EL (cell line): ENCODE measurements around the gene PIK3CG.
"Not testable (repeated sequence)": the region's sequence is repeated elsewhere in the genome, so short reads cannot be mapped to it uniquely, and the experiment has no call there.

Experiments used
- DNase-seq: peaks from one replicate; pipeline ENCODE4 v3.0.0-alpha.2; 2016

The PIK3CG gene

DNA sequence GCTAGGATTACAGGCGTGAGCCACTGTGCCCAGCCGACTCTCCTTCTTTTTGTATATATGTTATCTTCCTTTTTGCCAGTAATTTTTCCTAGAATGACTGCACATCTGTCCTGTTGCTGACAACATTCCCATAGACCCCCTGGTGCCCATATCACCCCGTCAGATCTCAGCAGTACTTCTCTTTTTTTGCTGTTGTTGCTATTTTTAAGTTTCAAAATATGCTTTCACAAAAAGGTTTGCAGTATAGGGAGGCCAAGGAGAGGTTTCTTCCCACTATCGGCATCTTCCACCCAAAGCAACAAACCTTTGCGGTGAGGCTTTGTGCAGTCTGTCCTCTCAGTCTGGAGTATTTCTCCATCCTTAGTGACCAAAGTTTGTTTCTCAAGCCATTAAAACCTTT lies 23.1 kb downstream of the PIK3CG start:
- DNase-seq: no peak

DNA sequence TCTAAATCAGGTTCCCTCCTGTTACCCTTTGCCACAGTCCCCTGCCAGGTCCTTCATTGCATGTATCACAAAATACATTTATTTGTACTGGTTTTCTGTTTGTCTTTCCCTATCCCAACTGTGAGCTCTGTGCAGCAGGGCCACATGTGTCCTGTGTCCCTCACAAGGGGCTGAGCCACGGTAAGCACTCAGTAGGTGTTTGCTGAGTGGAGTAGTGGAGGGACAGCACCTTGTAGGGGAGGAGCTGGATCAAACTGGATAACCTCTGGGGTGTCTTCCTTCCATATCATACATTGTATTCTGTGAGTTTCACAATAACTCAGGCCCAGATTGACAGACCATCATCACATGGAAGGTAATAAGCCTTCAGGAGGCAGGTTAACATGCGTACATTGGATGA lies 25.9 kb downstream of the PIK3CG start:
- no peak for DNase-seq

DNA sequence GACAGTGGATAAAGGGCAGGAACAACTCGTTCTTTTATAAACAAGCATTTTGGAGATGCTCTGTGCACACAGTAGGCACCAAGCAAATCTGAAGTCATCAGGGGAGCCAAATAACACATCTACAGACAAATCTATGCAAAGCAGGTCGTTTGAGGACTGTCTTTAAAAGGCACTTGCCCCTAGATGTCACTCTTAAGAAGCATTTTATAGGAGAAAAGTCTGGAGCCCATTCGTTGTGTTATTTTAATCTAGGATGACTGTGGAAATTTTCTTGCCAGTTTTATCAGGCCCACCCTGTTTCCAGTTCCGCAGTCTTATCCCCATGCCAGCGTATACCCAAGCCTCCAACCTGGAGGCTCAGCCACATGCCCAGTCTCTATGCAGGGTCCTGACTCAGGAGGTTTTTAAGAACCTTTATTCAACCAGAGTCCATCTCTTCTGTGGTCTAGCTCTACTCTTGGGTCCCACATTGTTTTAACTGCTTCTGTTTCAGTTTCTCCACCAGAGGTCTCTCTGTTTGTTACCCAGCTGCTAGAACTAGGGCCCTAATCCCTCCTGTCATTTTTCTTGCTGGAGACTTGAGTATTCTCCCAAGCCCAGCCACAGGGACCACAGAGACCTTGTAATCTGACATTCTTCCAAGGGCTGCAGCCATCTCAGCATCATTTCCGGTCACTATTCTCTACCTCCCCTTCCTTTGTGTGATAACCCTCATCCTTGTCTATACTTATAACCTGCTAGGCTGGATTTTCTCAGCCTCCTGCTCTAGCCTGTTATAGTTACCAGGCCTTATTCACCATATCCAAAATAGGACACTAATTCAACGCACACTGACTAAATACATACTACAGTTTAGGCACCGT lies 26.7 kb downstream of the PIK3CG start:
- DNase-seq: no peak

DNA sequence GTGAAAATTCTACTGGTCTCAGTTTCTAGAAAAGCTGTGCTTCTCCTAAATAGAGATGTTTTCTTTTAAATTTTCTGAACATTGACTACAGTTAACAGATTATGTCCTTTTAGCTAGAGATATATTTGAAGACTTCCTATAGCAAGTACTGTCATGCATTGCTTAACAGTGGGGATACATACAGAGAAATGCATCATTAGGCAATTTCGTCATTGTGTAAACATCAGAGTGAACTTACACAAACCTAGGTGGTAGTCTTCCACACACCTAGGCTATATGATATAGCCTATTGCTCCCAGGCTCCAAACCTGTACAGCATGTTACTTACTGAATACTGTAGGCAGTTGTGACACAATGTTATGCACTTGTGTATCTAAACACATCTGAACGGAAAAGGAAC lies 28.5 kb downstream of the PIK3CG start:
- DNase-seq: no peak

DNA sequence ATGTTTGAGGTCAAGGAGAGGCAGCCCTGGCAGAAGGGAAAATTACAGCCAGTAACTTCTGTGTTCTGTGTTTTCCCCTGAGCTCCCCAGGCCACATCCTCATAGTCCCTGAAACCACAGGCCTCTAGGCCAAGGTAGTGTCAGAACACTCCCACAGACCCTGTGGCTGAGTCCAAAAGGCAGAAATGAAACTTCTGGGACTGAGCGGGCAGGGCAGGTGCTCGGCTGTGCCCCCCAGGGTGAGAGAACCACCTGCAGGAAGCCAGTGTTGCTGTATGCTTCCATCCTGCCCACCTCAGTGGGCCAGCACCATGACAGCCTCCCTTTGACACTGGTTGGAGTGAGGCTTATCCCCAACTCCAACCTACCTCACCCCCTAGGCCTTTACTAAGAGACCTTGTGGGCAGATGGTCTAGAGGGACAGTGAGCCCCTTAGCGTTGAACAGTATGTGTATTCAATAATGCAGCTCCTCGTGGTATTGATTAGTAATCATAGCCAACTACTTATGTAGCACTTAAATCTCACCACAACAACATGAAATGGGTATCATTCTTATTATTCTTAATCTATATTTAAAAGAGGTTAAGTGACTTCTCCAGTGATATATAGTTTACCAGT lies 30.3 kb downstream of the PIK3CG start:
- no peak for DNase-seq

DNA sequence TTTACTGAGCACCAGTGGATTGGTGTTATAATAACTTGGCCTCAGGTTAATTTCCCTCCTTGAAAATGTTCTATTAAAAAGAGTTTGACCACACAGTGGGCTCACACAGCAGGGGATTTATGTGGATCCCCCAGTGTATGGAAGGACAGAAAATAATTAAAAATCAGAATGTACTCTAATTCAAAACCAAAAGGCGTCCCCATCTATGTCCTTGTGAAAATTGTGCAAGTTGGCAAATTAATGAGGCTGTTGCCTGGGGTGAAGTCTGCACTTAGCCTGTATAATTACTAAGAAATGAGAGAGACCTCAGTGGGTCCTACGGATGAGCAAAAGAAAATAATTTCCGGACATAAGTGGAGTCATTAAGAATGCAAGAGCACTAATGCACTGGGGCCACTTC lies 31.1 kb downstream of the PIK3CG start:
- no peak for DNase-seq

DNA sequence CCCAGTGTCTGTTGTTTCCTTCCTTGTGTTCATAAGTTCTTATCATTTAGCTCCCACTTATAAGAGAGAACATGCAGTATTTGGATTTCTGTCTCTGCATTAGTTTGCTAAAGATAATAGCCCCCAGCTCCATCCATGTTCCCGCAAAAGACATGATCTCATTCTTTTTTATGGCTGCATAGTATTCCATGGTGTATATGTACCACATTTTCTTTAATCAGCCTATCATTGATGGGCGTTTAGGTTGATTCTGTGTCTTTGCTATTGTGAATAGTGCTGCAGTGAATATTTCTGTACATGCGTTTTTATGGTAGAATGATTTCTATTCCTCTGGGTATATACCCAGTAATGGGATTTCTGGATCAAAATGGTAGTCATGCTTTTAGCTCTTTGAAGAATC lies 32.5 kb downstream of the PIK3CG start:
- not testable (repeated sequence) for DNase-seq

DNA sequence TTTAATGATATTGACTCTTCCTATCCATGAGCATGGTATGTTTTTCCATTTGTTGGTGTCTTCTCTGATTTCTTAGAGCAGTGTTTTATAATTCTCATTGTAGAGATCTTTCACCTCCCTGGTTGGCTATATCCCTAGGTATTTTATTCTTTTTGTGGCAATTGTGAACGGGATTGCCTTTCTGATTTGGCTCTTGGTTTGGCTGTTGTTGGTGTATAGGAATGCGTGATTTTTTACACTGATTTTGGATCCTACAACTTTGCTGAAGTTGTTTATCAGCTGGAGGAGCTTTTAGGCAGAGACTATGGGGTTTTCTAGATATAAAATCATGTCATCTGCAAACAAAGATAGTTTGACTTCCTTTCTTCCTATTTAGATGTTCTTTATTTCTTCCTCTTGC lies 33.9 kb downstream of the PIK3CG start:
- DNase-seq: not testable (repeated sequence)

DNA sequence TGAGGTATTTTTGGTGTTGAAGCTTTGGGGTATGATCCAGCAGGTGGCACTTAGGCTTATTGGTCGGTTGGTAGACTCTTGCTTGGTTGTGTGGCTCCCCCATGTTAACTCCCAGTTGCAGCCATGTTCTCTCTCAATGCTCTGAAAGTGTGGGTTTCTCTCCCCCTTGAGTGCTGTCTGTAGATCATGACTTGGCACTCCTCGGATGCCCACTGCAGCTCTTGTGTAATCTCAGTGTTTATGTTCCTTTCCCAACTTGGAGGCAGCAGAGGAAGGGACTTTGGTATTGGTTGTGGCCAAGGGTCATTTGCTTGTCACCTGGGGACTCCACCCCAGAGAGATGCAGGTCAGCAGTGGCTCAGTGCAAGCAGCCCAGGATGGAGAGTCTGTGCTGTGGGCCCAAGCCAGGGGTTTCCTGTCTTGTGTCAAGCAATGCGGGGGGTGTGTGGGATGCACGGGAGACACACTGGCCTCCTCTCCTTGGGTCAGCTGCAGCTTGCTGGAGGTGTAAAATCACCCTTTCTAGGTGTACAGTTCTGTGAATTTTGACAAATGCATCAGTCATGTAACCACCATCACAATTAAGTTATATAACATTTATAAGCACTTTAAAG lies 36.9 kb downstream of the PIK3CG start:
- no peak for DNase-seq

DNA sequence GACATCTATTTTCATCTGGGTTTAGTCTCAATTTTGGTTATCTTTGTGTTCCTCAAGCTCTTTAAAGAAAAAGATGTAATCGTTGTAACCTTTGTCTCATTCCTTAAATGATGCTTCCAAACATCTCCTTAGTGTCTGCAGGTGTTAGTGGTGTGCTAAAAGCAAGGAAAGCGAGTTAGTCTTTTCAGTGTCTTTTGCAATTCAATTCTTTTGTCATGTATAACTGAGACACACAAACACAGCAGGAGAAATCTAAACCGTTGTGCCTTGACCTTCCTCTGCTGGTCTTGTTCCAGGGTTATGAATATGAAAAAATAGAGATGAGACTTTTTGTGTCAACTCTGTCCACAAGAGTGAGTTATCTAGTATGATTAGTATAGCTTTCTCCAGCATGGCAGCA lies 40.7 kb downstream of the PIK3CG start:
- DNase-seq: no peak

DNA sequence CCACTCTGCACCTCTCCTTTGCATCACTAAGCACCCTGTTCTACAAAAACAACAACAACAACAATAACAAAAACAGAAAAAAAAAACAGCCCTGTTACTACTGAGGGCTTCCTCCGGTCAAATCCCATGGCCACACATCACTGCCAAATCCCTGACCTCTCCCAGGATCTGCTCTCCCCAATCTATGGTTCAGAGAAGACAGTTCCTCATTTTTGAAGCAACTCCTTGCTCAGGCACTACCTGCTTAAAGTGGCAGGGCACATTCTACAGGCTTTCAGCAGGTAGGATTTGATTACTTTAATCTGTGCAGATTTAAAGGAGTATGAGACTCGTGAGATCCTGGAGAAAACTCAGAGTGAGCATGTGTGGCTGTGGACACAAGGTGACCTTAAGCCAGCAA lies 46.9 kb downstream of the PIK3CG start:
- DNase-seq: no peak

DNA sequence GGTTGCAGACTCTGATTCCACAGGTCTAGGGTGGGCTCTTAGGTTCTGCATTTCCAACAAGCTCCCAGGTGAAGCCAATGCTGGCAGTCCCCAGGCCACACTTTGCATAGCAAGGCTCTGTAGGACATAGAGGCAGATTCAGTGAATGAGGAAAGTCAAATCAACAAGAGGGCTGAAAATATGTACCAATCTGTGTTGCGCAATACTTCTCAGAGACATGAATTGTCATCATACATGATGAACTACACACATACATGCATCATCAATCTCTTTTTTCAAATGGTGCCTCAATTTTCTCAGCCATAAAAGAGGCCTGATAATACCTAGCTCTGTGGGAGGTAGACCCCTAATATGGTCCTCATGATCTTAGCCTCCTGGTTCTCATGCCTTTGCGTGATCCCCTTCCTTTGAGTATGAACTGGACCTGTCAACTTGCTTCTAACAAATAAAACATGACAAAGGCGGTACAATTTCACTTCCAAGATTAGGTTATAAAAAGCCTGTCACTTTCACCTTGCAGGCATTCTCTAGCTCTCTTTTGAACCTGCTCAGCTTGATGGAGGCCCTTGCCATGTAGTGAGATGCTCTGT lies 49.0 kb downstream of the PIK3CG start:
- no peak for DNase-seq

DNA sequence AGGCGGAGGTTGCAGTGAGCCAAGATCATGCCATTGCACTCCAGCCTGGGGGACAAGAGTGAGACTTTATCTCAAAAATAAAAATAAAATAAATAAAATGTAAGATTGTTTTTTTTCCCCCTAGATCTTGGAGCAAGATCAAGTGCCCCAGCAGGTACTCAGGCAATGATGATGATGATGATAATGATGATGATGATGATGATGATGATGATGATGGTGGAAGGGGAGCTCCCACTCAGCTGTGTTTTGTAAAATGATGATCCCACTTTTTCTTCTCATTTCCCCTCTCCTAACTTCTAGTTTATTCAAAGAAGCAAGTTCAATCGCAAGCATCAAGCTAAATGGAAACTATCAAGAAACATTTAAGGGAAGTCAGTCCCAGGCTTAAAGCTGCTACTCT lies 50.3 kb downstream of the PIK3CG start:
- no peak for DNase-seq

DNA sequence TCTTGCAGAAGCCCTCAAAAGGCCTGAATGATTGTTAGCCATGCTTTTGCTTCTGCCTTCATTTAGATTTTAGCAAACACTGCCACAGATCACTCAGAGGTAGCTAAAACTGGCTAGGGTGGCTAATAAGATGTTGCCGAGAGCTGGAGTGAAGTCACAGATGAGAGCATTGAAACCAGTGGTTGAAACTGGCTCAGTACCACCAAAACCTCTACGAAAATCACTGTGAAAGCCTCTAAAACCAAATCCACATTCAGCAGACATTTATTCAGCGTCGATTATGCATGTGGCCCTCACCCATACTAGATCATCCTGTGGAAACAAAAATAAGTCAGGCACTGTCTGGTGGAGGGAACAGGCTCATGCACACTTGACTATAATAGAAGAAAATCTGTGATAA lies 50.8 kb downstream of the PIK3CG start:
- no peak for DNase-seq

DNA sequence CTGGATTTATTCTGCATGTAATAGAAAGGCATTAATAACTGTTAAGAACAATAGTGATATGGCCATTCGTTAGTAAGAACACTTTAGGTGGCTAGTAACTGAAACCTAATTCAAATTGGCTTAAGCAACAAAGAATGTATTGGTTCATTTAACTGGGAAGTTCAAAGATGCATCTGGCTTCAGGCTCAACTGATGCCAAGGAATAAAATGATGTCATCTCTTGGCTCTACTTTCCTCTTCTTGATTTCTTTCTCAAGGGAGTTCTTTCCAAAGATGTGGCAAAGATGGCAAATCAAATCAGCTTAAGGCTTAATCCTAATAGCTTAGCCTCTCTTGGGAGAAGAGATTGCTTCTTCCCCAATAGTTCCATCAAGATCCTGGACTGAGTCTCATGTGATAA lies 51.6 kb downstream of the PIK3CG start:
- no peak for DNase-seq

DNA sequence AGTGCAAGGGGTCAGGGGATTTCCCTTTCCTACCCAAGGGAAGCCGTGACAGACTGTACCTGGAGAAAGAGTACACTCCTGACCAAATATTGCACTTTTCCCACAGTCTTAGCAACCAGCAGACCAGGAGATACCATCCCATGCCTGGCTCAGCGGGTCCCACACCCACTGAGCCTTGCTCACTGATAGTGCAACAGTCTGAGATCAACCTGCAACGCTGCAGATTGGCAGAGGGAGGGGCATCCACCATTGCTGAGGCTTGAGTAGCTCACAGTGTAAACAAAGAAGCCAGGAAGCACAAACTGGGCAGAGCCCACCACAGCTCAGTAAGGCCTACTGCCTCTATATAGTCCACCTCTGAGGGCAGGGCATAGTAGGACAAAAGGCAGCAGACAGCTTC lies 53.9 kb downstream of the PIK3CG start:
- DNase-seq: no peak

DNA sequence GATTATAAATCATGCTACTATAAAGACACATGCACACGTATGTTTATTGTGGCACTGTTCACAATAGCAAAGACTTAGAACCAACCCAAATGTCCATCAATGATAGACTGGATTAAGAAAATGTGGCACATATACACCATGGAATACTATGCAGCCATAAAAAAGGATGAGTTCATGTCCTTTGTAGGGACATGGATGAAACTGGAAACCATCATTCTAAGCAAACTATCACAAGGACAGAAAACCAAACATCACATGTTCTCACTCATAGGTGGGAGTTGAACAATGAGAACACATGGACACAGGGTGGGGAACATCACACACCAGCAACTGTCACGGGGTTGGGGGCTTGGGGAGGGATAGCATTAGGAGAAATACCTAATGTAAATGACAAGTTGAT lies 59.4 kb downstream of the PIK3CG start:
- not testable (repeated sequence) for DNase-seq

DNA sequence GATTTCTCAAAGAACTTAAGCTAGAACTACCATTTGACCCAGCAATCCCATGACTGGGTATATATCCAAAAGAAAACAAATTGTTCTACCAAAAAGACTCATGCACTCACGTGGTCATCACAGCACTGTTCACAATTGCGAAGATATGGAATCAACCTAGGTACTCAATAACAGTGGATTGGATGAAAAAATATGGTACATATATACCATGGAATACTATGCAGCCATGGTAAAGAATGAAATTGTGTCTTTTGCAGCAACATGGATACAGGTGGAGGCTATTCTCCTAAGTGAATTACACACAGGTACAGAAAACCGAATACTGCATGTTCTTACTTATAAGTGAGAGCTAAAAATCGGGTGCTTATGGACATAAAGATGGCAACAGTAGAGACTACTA lies 61.8 kb downstream of the PIK3CG start:
- no peak for DNase-seq

DNA sequence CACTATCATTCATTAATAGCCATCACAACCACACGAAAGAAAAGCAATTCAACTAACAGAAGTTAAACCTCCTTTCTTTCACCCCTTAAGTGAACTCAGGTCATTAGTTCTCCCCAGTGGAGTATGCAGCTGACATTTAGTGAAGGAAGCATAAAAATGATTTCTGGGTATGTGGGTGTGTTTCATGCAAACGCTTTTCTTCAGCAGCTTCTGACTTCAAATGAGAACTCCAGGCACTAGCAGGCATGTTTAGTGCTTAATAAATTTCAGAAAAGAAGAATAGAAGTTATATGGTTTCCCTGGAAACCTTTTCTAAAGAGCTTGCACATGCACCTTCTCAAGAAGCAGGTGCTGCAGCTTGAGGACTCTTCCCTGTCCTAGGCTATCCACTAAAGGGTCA lies 62.5 kb downstream of the PIK3CG start:
- no peak for DNase-seq

DNA sequence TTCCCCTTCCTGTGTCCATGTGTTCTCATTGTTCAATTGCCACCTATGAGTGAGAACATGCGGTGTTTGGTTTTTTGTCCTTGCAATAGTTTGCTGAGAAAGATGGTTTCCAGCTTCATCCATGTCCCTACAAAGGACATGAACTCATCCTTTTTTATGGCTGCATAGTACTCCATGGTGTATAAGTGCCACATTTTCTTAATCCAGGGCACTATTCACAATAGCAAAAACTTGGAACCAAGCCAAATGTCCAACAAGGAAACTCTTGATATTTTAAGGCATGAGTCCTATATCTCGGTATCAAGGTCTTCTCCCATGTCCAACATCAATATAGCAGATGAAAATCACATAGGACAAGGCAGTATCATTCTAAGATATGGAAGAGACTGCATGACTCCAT lies 64.5 kb downstream of the PIK3CG start:
- not testable (repeated sequence) for DNase-seq

DNA sequence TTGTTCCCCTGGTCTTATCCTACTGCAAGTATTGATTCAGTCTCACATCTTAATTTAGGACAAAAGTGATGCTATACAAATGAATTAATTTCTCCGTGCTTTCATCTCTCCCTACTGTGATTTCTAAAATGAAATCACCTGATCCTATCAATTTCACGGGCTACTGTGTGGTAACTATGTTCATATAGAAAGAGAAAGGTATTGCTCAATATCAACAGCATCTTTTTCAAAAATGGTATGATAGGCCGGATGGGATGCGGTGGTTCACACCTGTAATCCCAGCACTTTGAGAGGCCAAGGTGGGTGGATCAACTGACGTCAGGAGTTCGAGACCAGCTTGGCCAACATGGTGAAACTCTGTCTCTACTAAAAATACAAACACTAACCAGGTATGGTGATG lies 71.2 kb downstream of the PIK3CG start:
- no peak for DNase-seq

DNA sequence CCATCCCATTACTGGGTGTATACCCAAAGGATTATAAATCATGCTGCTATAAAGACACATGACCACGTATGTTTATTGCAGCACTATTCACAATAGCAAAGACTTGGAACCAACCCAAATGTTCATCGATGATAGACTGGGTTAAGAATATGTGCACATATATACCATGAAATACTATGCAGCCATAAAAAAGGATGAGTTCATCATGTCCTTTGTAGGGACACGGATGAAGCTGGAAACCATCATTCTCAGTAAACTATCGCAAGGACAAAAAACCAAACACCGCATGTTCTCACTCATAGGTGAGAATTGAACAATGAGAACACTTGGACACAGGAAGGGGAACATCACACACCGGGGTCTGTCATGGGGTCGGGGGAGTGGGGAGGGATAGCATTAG lies 73.0 kb downstream of the PIK3CG start:
- not testable (repeated sequence) for DNase-seq

DNA sequence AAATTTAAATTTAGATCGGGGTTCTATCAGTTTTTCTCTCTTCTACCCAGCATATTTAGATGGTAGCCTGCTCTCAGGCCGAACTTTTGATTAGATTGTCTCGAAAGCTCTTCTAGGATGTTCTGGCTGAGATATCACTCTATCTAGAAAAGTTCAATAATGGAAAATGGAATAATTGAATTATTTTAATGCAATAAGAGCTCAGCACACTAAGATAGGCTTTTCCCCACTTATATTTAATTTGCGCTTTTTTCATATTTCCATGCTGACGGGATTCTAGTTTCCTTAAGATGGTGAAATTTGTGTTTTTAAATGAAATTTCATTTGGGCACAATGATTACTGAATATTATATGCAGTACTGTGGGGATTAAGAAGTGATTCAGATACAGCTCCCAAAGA lies 73.7 kb downstream of the PIK3CG start:
- no peak for DNase-seq
